Neural crest cell (in vitro differentiated cells): ENCODE data around the gene TMEM117. TPM values are rescaled to one million over a fixed set of nuclear protein-coding genes. Genes with fewer than 3 reads are reported as not detected.

Experiments used
- DNase-seq: peaks from one replicate; pipeline ENCODE4 v3.0.0; 2021; ENCODE audit warnings: low read depth, mixed read lengths, low spot score
- H3K27ac Mint-ChIP-seq: one replicate; pipeline ENCODE4 v1.8.0; 2021; ENCODE audit warnings: mild to moderate bottlenecking, mixed read lengths; ENCODE audit not compliant: unreplicated experiment
- H3K27me3 Mint-ChIP-seq: 2 replicates; pipeline ENCODE4 v1.8.0; 2021; ENCODE audit warnings: low read depth, mild to moderate bottlenecking, mixed read lengths
- H3K36me3 Mint-ChIP-seq: 2 replicates; pipeline ENCODE4 v1.8.0; 2021; ENCODE audit warnings: low read depth, mild to moderate bottlenecking, mixed read lengths
- H3K4me1 Mint-ChIP-seq: 2 replicates; pipeline ENCODE4 v1.8.0; 2021; ENCODE audit warnings: mixed read lengths
- H3K4me3 Mint-ChIP-seq: one replicate; pipeline ENCODE4 v1.8.0; 2021; ENCODE audit warnings: mild to moderate bottlenecking, mixed read lengths
- H3K9me3 Mint-ChIP-seq: 2 replicates; pipeline ENCODE4 v1.8.0; 2021; ENCODE audit warnings: mixed read lengths
- CTCF ChIP-seq: fragments of 200-600 bp; sonication (generic); conservative IDR thresholded peaks from 2 replicates; pipeline ENCODE4 v1.5.0; 2021; ENCODE audit warnings: antibody characterized with exemption, mild to moderate bottlenecking
- total RNA-seq: library from RNA; stranded (reverse); gene quantifications from 2 replicates; pipeline ENCODE4 v1.2.1, GENCODE V29; 2021

The TMEM117 gene
- total RNA-seq, 1 donor from 2014 or later = 7.6 TPM

- Mint-ChIP-seq H3K4me1 (no peaks in the 10 kb centered on the region), H3K9me3 (peaks cover 4% of the 10 kb centered on the region), H3K4me3 (no peak overlapping the region), H3K27ac (no peak overlapping the region), H3K27me3 (no peaks in the 10 kb centered on the region), H3K36me3 (no peaks in the 10 kb centered on the region)
- TF ChIP-seq CTCF = no peak
- no peak for DNase-seq
These were observed 561.8 kb downstream of the TMEM117 start for GRCh38 chr12:44397631-44398030.

DNA sequence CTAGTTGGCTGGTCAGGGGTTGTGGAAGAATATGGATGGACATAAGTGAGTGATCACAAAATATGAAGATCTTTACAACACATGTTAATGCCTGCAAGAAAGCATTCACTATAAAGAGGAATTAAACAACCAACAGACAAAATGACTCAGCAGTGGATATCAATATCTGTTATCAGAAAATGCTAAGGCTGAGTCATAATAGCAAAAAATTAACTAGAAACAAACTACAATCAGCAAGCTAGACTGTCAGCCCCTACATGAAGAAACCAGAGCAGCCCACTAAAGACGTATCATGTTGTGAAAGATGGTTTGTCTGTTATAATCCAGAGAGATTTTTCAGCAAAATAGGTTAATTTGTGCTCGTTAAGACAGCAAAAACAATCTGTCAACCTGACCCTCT, 567.3 kb downstream of the TMEM117 start:
- Mint-ChIP-seq H3K27ac (no peak overlapping the region), H3K9me3 (peaks cover 4% of the 10 kb centered on the region), H3K4me1 (no peaks in the 10 kb centered on the region), H3K27me3 (no peaks in the 10 kb centered on the region), H3K36me3 (no peaks in the 10 kb centered on the region), H3K4me3 (no peak overlapping the region)
- TF ChIP-seq CTCF = no peak
- no peak for DNase-seq

DNA sequence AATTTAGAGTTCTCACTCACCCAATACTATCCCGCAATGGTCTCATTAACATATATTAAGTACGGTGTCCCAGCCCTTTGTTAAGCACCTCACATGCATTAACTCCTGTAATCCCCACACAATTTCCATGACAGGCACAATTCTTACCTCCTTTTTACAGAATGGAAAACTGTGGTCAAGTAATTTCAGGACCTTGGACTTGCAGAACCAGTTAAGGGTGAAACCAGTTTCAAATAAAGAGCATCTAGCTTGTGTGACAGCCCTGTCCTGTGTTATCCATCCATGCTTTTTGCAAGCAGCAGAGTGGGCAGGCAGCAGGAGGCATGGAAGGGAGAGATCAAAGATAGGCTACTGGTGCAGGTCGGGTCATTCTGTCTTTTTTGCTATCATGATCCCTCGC, 569.4 kb downstream of the TMEM117 start:
- Mint-ChIP-seq H3K4me1 (no peaks in the 10 kb centered on the region), H3K27me3 (no peaks in the 10 kb centered on the region), H3K36me3 (no peaks in the 10 kb centered on the region), H3K4me3 (no peak overlapping the region), H3K9me3 (peaks cover 4% of the 10 kb centered on the region), H3K27ac (no peak overlapping the region)
- no peak for TF ChIP-seq CTCF
- DNase-seq = no peak

DNA sequence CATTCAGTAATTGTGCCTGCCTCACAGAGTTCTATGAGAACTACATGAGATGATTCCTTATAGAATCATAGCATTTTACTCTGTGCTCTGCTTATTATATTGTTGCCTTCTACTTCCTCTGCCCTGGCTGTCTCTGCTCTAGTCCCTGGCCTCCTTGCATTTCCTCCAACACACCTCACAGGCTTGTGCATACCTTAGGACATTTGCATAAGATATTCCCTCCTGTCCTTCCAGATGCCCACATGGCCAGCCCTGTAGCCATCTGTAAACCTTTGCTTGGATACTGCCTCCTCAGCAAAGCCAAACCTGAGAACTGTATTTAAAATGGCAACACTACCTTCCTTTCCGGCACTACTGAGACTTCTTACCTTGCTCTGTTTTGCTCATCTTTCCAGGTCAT, 586.7 kb downstream of the TMEM117 start:
- Mint-ChIP-seq H3K36me3 (no peaks in the 10 kb centered on the region), H3K9me3 (peaks cover 9% of the 10 kb centered on the region), H3K4me1 (no peaks in the 10 kb centered on the region), H3K4me3 (no peak overlapping the region), H3K27ac (no peak overlapping the region), H3K27me3 (no peaks in the 10 kb centered on the region)
- no peak for TF ChIP-seq CTCF
- no peak for DNase-seq

DNA sequence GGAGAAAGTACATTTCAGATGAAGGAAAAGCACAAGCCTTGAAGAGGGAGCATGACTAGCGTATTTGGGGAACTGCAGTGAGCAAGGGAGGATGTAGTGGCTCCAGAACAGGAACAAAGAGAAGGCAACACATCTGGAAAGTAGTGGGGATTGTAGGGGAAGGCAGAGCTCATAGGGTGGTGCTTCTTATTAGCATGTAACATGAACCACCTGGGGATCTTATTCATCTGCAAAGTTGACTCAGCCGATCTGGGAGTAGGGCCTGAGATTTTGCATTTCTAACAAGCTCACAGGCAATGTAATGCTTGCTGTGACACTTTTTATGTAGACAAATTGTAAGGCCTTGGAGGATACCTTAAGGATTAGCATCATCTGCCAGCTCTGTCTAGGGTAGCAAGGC, 592.9 kb downstream of the TMEM117 start:
- no peaks in the 10 kb centered on the region for H3K9me3 Mint-ChIP-seq
- H3K4me1 Mint-ChIP-seq = no peaks in the 10 kb centered on the region
- DNase-seq = no peak
- H3K27me3 Mint-ChIP-seq = no peaks in the 10 kb centered on the region
- no peak for TF ChIP-seq CTCF
- H3K36me3 Mint-ChIP-seq = no peaks in the 10 kb centered on the region
- H3K4me3 Mint-ChIP-seq = no peak overlapping the region
- H3K27ac Mint-ChIP-seq = no peak overlapping the region
